ENCODE results near the gene UQCRC2. TPM values are rescaled to one million over a fixed set of nuclear protein-coding genes. Genes with fewer than 3 reads are reported as not detected.

UQCRC2 gene
- total RNA-seq, 2 experiments from 2014 or later, result 356 to 383 TPM

DNA sequence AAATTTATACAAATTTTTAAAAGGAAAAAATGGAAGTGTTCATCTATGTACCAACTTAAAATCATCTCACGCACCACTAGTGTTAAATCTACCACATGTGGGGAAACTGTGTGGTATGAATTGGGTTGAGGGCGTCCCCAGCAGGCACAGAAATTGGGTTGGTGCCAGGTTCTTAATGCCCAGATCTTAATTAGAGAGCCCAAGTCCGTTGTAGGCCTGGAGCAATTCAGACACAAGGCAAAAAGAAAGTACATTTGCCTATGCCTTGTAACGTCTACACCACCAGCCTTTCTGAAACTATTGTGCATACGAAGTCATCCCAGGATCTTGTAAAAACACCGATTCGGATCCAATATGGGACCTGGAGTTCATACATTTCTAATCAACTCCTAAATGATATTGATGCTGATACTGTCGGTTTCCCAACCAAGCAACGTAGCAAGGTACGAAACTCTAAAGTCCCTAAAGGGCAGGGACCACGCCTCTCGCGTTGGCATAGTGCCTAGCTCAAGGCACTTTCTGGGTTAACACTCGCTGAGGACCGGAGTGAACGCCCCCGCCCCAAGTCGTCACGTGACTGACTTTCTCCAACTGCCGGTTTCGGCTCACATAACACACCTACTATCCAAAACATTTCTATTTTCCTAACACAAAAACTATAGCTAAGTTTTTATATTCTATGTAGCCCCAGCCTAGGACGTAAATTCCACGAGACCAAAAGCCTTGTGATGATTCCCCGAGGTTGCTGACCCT is 945 bp upstream of the UQCRC2 start:
- no peaks in the 10 kb centered on the region for H3K27me3 Mint-ChIP-seq
- TF ChIP-seq, protein P1, sequence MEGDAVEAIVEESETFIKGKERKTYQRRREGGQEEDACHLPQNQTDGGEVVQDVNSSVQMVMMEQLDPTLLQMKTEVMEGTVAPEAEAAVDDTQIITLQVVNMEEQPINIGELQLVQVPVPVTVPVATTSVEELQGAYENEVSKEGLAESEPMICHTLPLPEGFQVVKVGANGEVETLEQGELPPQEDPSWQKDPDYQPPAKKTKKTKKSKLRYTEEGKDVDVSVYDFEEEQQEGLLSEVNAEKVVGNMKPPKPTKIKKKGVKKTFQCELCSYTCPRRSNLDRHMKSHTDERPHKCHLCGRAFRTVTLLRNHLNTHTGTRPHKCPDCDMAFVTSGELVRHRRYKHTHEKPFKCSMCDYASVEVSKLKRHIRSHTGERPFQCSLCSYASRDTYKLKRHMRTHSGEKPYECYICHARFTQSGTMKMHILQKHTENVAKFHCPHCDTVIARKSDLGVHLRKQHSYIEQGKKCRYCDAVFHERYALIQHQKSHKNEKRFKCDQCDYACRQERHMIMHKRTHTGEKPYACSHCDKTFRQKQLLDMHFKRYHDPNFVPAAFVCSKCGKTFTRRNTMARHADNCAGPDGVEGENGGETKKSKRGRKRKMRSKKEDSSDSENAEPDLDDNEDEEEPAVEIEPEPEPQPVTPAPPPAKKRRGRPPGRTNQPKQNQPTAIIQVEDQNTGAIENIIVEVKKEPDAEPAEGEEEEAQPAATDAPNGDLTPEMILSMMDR (IDR thresholded peaks at IDR 0.05), result no peak
- CTCF ChIA-PET, result interaction anchor here (0.8 to 4.0 kb wide), 4 partner anchors 49 to 236 kb away, joined by 3 to 19 read pairs (median 8); no protein-coding TSS in a partner anchor
- H3K4me3 Mint-ChIP-seq, result peak overlapping the region; percentile 100
- POLR2A ChIA-PET, result interaction anchor here (0.7 to 2.5 kb wide), 13 partner anchors 11 to 345 kb away, joined by 3 to 19 read pairs (median 4); partner anchors contain the start of gene POLR3E
- peaks cover 49% of the 10 kb centered on the region for H3K4me1 Mint-ChIP-seq (ENCODE audit: low read depth)
- peaks cover 38% of the 10 kb centered on the region for H3K36me3 Mint-ChIP-seq (ENCODE audit: low read depth)
- DNase-seq, result peak; percentile 91
- H3K9me3 Mint-ChIP-seq, result no peaks in the 10 kb centered on the region
- ATAC-seq, result peak; percentile 50
- H3K27ac Mint-ChIP-seq, result peak overlapping the region; percentile 98
- intact Hi-C loops (cut with micrococcal nuclease), result loop anchor here (5.0 kb wide), 1 partner anchor 235 kb away; no protein-coding TSS in a partner anchor

DNA sequence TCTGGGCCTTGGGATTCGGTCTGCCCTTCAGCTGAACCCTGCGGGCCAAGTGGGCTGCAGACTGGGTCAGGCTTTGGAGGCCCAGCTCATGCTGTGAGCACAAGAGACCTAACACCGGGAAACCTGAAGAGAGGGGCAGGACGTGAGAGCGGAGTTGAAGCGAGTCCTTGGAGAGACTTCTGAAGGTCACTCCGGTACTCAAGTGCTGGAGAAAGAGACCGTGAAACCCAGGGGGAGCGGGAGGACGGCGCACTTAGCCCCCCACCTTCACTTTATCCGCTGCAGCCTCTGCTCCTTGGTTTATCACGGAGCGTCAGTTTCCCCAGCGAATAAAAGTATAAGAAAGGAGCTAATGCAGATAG is 361 bp downstream of the UQCRC2 start:
- H3K36me3 Mint-ChIP-seq (ENCODE audit: low read depth), result peaks cover 45% of the 10 kb centered on the region
- intact Hi-C loops (cut with micrococcal nuclease), result loop anchor here (5.0 kb wide), 1 partner anchor 234 kb away; no protein-coding TSS in a partner anchor
- CTCF ChIA-PET, result interaction anchor here (0.8 to 4.0 kb wide), 3 partner anchors 11 to 235 kb away, joined by 3 to 19 read pairs (median 13); no protein-coding TSS in a partner anchor
- H3K4me3 Mint-ChIP-seq, result peak overlapping the region; percentile 100
- DNase-seq (no peak), ATAC-seq (no peak)
- TF ChIP-seq, protein P1 (IDR thresholded peaks at IDR 0.05), result no peak
- H3K27ac Mint-ChIP-seq, result peak overlapping the region; percentile 98
- POLR2A ChIA-PET, result interaction anchor here (0.7 to 2.5 kb wide), 11 partner anchors 9 to 253 kb away, joined by 3 to 19 read pairs (median 5); partner anchors contain the start of gene MOSMO
- peaks cover 55% of the 10 kb centered on the region for H3K4me1 Mint-ChIP-seq (ENCODE audit: low read depth)
- H3K27me3 Mint-ChIP-seq, result no peaks in the 10 kb centered on the region
- H3K9me3 Mint-ChIP-seq, result no peaks in the 10 kb centered on the region

DNA sequence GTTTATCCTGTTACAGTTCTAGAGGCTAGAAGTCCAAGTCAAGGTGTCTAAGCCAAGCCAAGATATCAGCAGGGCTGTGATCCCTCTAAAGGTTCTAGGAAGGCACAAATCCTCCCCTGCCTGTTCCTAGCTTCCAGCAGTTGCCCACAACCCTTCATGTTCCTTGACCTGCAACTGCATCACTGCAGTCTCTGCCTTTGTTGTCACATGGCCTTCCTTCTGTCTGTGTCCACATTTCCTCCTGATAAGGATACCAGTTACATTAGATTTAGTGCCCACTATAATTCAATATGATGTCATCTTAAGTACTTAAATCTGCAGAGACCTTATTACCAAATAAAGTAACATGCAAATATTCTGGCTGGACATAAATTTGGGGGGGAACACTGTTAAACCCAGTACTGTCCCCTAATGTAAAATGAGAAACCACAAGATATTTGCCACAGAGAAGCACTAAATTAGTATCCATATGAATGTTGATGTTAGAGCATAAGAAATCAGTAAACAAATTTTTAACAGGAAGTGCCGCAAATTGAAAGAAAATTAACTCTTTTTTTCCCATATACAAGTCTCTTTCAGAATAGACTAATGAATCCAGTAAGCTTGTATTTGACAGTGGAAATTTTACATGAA is 4.7 kb downstream of the UQCRC2 start:
- POLR2A ChIA-PET, result interaction anchor here (0.6 to 1.2 kb wide), 2 partner anchors 8 to 139 kb away, joined by 3 read pairs; no protein-coding TSS in a partner anchor
- peak overlapping the region; percentile 71 for H3K27ac Mint-ChIP-seq
- no peak for ATAC-seq
- H3K4me3 Mint-ChIP-seq, result no peak overlapping the region
- DNase-seq, result no peak
- intact Hi-C loops (cut with micrococcal nuclease), result no loop called here
- H3K9me3 Mint-ChIP-seq, result no peaks in the 10 kb centered on the region
- H3K4me1 Mint-ChIP-seq (ENCODE audit: low read depth), result peaks cover 40% of the 10 kb centered on the region
- no peaks in the 10 kb centered on the region for H3K27me3 Mint-ChIP-seq
- CTCF ChIA-PET, result interaction anchor here (1.0 to 2.0 kb wide), 4 partner anchors 11 to 142 kb away, joined by 3 to 7 read pairs (median 4); no protein-coding TSS in a partner anchor
- H3K36me3 Mint-ChIP-seq (ENCODE audit: low read depth), result peaks cover 66% of the 10 kb centered on the region
- TF ChIP-seq, protein P1 (IDR thresholded peaks at IDR 0.05), result no peak

DNA sequence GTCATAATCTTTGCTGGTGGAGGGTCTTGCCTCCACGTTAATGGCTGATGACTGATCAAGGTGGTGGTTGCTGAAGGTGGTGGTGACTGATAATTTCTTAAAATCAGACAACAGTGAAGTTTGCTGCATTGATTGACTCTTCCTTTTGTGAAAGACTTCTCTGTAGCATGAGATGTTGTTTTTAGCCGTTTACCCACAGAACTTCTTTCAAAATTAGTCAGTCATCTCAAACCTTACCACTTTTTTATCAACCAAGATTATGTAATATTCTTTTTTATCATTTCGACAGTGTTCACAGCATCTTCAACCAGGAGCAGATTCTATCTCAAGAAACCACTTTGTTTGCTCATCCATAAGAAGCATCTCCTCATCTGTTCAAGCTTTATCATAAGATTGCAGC is 5.9 kb downstream of the UQCRC2 start:
- Mint-ChIP-seq H3K4me1 (ENCODE audit: low read depth) (peaks cover 38% of the 10 kb centered on the region), H3K9me3 (no peaks in the 10 kb centered on the region), H3K4me3 (no peak overlapping the region), H3K36me3 (ENCODE audit: low read depth) (peaks cover 63% of the 10 kb centered on the region), H3K27ac (peak overlapping the region; percentile 0), H3K27me3 (no peaks in the 10 kb centered on the region)
- POLR2A ChIA-PET, result interaction anchor here (1.7 kb wide), 1 partner anchor 21 kb away, joined by 4 read pairs; no protein-coding TSS in a partner anchor
- DNase-seq, result no peak
- peak; percentile 51 for ATAC-seq
- TF ChIP-seq, protein P1 (IDR thresholded peaks at IDR 0.05), result no peak
- intact Hi-C loops (cut with micrococcal nuclease), result no loop called here
- CTCF ChIA-PET, result interaction anchor here (1.5 to 2.0 kb wide), 2 partner anchors 12 to 119 kb away, joined by 3 to 7 read pairs; no protein-coding TSS in a partner anchor

All from activated CD8-positive, alpha-beta T cell treated with anti-CD3 and anti-CD28 coated beads for 36 hours (primary cell).